Right atrium auricular region (tissue), 2 donors: ENCODE results near the gene MAPRE3. TPM values are rescaled to one million over a fixed set of nuclear protein-coding genes. Genes with fewer than 3 reads are reported as not detected.

Experiments
- DNase-seq: peaks from one replicate; pipeline ENCODE4 v3.0.0-alpha.2; 2019; ENCODE audit warnings: low spot score
- H3K27ac ChIP-seq, 2 donors: fragments of 200-600 bp; sonication (generic); 1 replicate in 1 of 2; 2 replicates in 1 of 2; pipeline ENCODE4 v1.5.1; 2016 to 2019
- H3K27me3 ChIP-seq, 2 donors: fragments of 200-600 bp; sonication (generic); one replicate each; pipeline versions ENCODE4 v1.5.1 to v1.6.0; 2017 to 2019
- H3K36me3 ChIP-seq: fragments of 200-600 bp; sonication (generic); one replicate; pipeline ENCODE4 v1.5.1; 2016
- H3K4me1 ChIP-seq, 2 donors: fragments of 200-600 bp; sonication (generic); one replicate each; pipeline versions ENCODE4 v1.5.1 to v1.6.0; 2017 to 2019
- H3K4me3 ChIP-seq, 2 donors: fragments of 200-600 bp; sonication (generic); 1 replicate in 1 of 2; 2 replicates in 1 of 2; pipeline ENCODE4 v1.5.1; 2017 to 2019; ENCODE audit warnings: mild to moderate bottlenecking in 1 of 2, moderate library complexity in 1 of 2
- H3K9me3 ChIP-seq, 2 donors: fragments of 200-600 bp; sonication (generic); one replicate each; pipeline ENCODE4 v1.5.1; 2019
- CTCF ChIP-seq, 2 donors: fragments of 200-600 bp; sonication (generic); IDR thresholded peaks; one replicate each; pipeline ENCODE4 v1.5.1; 2019; ENCODE audit warnings: antibody characterized with exemption in 2 of 2
- total RNA-seq, 2 donors: library from RNA; depleted of rRNA; stranded (reverse); fragments of >200 nt; gene quantifications; one replicate each; pipeline ENCODE4 v1.1.0, GENCODE V29; 2016

MAPRE3 gene
- total RNA-seq, 2 donors from 2014 or later: 20.6 to 33.4 TPM

- H3K27ac ChIP-seq: no peak overlapping the region
- H3K4me1 ChIP-seq: peaks cover 0 to 17% of the 10 kb centered on the region in 2 donors
- no peaks in the 10 kb centered on the region for H3K9me3 ChIP-seq
- H3K4me3 ChIP-seq: no peak overlapping the region
- no peak for TF ChIP-seq CTCF (IDR thresholded peaks at IDR 0.05)
- no peaks in the 10 kb centered on the region for H3K27me3 ChIP-seq
- H3K36me3 ChIP-seq: peaks cover 63% of the 10 kb centered on the region
- no peak for DNase-seq
Observed at GRCh38 chr2:27039871-27040270, 69.4 kb downstream of the MAPRE3 start.

DNA sequence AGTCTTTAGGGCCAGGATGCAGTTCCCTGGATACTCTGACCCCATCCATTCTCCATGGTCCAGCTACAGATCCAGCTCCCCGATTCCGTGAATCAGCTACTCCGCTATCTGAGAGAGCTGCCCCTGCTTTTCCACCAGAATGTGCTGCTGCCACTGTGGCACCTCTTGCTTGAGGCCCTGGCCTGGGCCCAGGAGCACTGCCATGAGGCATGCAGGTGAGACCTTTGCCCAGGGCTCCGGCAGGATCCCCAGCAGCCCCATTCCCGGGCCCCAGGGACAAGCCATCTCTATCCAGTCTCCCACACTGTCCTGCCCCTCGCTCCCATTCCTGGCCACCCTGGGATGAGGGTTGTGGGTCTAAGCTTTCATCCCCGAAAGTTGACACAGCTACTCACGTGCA lies 69.8 kb downstream of the MAPRE3 start:
- Histone ChIP-seq H3K27ac (no peak overlapping the region), H3K36me3 (peaks cover 59% of the 10 kb centered on the region), H3K9me3 (no peaks in the 10 kb centered on the region), H3K4me3 (no peak overlapping the region), H3K27me3 (no peaks in the 10 kb centered on the region), H3K4me1 (peaks cover 0 to 13% of the 10 kb centered on the region in 2 donors)
- TF ChIP-seq CTCF (IDR thresholded peaks at IDR 0.05): no peak
- DNase-seq: no peak

DNA sequence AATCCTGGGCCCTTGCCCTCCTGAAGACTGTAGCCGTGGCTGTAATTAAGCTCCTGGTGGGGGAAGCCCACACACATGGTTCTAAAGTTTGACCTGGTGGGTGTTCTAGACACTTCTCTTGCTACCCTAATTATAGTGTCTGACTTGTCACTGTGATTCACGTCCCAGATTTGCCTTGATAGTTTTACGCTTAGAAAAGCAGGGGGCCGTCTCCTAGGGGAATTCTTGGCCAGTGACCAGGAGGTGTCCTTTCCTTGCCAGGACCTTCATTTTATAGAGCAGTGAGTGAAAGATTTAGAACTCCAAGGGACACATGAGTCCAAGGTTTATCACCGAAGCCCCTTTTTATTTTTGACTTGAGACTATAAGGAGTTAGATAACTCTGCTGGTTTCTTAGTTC lies 71.3 kb downstream of the MAPRE3 start:
- H3K9me3 ChIP-seq: no peaks in the 10 kb centered on the region
- H3K27ac ChIP-seq: peak overlapping the region; percentile 26 to 27
- peaks cover 44% of the 10 kb centered on the region for H3K36me3 ChIP-seq
- DNase-seq: no peak
- H3K4me3 ChIP-seq: no peak overlapping the region
- peaks cover 0 to 13% of the 10 kb centered on the region in 2 donors for H3K4me1 ChIP-seq
- H3K27me3 ChIP-seq: no peaks in the 10 kb centered on the region
- no peak for TF ChIP-seq CTCF (IDR thresholded peaks at IDR 0.05)

- Histone ChIP-seq H3K4me1 (peaks cover 0 to 13% of the 10 kb centered on the region in 2 donors), H3K36me3 (peaks cover 40% of the 10 kb centered on the region), H3K27ac (peak overlapping the region; percentile 26 to 27), H3K27me3 (no peaks in the 10 kb centered on the region), H3K9me3 (no peaks in the 10 kb centered on the region), H3K4me3 (no peak overlapping the region)
- TF ChIP-seq CTCF (IDR thresholded peaks at IDR 0.05): no peak
- DNase-seq: no peak
Observed at GRCh38 chr2:27042159-27042661, 71.8 kb downstream of the MAPRE3 start.

GRCh38 chr2:27042985-27043634 lies 72.7 kb downstream of the MAPRE3 start:
- DNase-seq: no peak
- H3K4me1 ChIP-seq: peaks cover 0 to 13% of the 10 kb centered on the region in 2 donors
- no peaks in the 10 kb centered on the region for H3K27me3 ChIP-seq
- H3K27ac ChIP-seq: no peak overlapping the region
- H3K36me3 ChIP-seq: peaks cover 31% of the 10 kb centered on the region
- no peak overlapping the region for H3K4me3 ChIP-seq
- no peak for TF ChIP-seq CTCF (IDR thresholded peaks at IDR 0.05)
- no peaks in the 10 kb centered on the region for H3K9me3 ChIP-seq
